ENCODE measurements around the gene ANXA8L1.
"Not testable (repeated sequence)": the region's sequence is repeated elsewhere in the genome, so short reads cannot be mapped to it uniquely, and the experiment has no call there.

Gene ANXA8L1

DNA sequence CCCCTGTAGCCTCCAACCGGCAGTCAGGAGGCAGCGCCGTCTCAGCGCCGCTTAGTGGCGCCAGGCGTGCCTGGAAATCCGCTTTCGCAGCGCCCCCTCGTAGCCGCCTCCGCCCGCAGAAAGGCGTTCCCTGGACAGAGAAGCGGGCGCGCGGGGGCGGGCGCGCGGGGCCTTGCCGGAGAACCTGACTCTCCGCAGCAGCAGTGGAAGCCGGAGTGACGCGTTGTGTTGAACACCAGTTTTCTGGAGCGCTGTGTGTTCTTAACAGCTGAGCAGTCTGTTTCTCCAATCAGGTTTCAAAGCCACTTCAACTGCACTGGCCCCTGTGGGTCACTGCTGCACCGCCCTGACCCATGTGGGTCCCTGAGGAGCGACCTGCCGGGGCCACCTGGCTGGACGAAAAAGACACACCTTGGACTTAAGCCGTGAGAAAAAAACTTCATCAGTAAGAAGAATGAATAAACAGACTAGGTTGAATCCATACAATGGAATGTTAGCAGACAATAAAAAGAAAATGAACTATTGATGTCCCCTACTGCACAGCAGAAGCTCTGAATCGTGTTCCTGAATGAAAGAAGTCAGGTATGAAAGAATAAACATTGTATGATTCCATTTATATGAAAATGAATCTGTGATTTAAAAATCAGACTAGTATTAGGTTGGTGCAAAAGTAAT is 22.8 kb downstream of the ANXA8L1 start:
- DNase-seq = peak; percentile 0

DNA sequence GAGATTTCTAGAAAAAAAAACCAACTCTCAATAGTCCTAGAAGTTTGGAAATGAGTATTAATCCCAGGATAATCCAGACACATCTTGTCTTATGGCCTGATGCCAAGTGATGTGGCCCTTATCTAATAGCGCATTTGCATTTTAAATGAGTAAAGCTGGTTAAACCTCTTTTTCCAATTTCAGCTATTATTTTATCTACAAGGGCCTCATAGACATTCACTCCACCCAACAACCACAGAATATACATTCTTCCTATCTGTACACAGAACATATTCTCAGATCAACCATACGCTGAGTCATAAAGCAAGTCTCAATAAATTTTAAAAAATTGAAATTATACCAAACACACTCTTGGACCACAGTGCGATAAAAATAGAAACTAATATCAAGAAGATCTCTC is 34.0 kb downstream of the ANXA8L1 start:
- not testable (repeated sequence) for DNase-seq

DNA sequence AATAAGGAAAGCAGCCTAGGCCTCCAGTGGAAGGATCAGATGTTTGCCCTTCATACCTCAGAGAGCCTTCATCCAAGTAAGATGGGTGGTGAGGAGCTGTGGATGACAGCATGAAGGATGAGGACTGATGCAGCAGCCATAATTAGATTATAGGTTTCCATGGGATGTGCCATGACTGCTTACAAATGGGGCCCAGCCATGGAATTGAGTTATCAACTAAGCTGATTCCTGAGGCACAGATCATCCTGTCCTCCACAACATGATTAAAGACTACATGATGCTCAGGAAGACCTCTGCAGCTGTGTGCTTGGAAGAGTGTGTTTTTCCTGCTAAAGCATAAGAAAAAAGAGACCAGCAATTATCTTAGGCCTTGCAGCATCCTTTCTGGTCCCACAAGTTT is 35.5 kb downstream of the ANXA8L1 start:
- DNase-seq = not testable (repeated sequence)

DNA sequence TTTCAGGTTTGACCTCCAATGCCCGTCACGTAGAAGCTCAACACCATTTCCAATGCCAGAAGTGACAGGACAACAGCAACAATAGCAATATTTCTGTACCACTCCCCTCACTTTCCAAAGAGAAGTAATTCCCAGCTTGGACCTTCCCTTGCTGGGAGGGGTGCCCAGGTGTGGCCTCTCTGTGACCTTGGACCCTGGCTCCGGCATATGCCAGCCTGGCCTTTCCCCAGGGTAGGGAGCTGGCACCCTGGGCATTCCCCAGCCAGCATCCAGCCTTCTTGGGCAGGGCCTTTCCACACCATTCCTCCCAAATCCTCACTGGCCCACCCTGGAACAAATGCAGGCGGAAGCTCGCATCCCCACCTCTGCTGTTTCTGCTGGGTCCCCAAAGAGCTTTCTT is 37.1 kb downstream of the ANXA8L1 start:
- DNase-seq = not testable (repeated sequence)

DNA sequence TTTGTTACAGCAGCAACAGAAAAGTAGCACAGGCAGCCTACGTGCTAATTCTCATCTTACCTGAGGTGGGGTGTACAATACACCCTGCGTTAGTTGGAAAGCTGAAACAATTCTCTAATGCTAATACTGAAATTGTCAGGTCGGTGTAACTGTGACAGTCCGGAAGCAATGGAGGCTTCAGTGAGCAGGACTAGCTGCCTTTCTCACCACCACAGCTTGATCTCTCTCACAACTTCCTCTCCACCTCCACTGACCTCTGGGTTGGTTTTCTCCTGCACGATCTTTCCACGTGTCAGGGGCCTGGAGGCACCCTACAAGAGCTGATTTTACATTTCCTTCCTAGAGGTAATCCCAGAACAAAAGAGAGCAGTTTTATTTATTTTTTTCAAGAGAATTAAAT is 39.7 kb downstream of the ANXA8L1 start:
- not testable (repeated sequence) for DNase-seq

DNA sequence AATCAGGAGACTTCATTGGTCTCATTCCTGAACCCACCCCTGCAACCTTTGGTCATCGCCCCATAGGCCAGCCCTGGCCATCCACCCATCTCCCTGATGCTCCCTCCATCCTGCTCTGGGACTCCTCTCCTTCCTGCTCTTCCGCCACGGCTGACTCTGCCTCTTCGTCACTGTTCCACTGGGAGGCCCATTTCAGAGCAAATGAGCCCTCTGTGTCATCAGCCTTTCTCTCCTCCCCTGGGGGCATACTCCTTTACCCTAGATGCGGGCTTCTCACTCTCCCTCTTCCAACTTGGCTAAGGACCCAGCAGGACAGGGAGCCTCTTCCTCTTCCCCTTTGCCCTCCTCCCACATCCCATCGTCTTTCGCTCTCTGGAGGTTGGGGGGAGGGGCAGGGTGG is 42.7 kb downstream of the ANXA8L1 start:
- DNase-seq = not testable (repeated sequence)

DNA sequence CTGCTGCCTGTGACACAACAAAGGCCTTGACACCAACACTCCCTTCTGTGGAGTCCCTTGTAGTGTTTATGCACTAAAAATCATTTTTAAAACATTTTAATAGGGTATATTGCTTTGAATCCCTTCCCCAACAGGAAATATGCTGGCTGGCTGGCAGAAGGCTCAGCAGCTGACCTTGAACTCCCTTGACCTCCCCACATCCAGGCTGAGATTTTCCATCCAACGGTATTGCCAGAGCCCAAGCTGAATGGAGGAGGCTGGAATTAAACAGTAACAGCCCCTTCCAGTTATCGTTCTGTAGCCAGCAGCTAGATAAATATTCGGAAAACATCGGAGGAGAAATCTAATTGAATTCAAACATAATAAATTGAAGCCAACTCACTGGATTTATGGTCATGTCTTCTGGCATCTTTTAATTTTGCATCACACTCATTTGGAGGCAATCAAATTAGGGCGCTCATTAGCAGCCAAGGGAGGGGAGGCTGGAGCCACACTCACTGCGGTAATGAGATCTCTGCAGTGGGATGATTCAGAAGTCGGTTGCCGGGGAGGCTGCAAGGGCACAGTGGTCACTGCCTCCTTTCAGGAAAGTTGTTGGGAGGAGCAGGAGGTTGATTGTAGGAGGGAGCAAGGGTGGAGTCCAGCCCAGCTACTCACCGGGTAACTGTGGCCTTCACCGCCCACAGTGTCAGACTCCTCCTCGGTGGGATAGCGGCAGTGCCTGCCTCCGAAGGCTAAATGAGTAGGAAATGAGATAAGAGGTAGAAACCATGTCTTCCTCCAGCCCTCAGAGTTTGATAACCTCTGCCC is 44.2 kb downstream of the ANXA8L1 start:
- DNase-seq = not testable (repeated sequence)

DNA sequence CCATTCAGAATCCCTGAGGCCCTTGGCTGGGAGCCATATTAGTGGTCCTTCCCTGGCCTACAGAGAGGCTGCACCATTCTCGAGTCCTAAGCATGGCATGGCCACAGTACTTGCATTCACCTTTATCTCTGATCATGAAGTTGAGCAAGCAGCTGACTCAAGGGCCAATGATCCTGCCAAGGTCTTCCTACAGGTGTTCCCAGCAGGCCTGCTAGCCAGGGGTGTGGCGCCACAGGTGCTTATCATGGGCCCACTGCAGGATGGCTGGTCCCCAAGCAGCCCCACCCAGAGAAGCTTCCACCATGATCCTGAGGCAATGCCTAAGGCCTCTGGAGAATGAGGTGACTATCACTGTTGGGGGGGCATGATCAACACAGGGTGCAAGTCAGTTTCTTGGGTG is 48.0 kb downstream of the ANXA8L1 start:
- not testable (repeated sequence) for DNase-seq

DNA sequence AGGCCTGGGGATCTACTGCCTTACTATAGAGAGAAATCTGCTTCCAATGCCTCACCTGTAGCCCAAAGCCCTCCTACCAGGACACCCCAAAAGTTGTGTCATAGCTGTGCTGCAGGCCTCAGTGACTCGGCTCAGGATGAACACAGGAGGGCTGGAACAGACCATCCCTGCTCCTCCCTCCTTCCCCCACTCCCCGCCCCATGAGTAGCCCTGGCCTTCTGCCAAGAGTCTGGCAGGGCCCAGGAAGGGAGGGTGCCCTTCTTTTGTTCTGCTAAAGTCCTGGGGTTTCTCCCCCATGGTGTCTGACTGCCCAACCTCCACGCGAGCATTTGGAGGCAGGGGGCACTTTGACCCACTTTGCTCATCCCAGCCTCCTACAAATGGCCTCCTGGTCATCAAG is 65.4 kb downstream of the ANXA8L1 start:
- DNase-seq = not testable (repeated sequence)
